GM12878 (cell line): ENCODE measurements around the gene PKMYT1. TPM values are rescaled to one million over a fixed set of nuclear protein-coding genes. Genes with fewer than 3 reads are reported as not detected.

Experiments used
- CREB1 ChIP-seq: IDR thresholded peaks from 2 replicates; pipeline ENCODE4 v1.6.1; 2012; ENCODE audit warnings: low read depth, mild to moderate bottlenecking, inconsistent platforms
- CREM ChIP-seq: IDR thresholded peaks from 2 replicates; pipeline ENCODE4 v1.6.1; 2014; ENCODE audit warnings: antibody characterized with exemption, low read depth
- CTCF ChIP-seq, 3 experiments: IDR thresholded peaks in 2 of 3; conservative IDR thresholded peaks in 1 of 3; 2 replicates each; pipeline ENCODE4 v1.5.1; 2011; ENCODE audit warnings: low read depth in 3 of 3, low read length in 3 of 3, mild to moderate bottlenecking in 3 of 3, control low read depth in 2 of 3, moderate library complexity in 2 of 3, inconsistent platforms in 1 of 3, mixed read lengths in 1 of 3; ENCODE audit not compliant: control insufficient read depth in 2 of 3, insufficient read depth in 1 of 3; ENCODE audit errors: extremely low read depth in 1 of 3
- EGR1 ChIP-seq, 2 experiments: IDR thresholded peaks; 1 replicate in 1 of 2; 2 replicates in 1 of 2; pipeline ENCODE4 v1.6.1; 2011 to 2012; ENCODE audit warnings: low read depth in 2 of 2, low read length in 2 of 2, borderline replicate concordance in 1 of 2, mild to moderate bottlenecking in 1 of 2, moderate library complexity in 1 of 2
- ETV6 ChIP-seq, 2 experiments: fragments of 450-650 bp in 1 of 2; IDR thresholded peaks in 1 of 2; conservative IDR thresholded peaks in 1 of 2; 2 replicates each; pipeline ENCODE4 v1.6.1; 2014; ENCODE audit warnings: antibody characterized with exemption in 1 of 2, borderline replicate concordance in 1 of 2, low read depth in 1 of 2, mild to moderate bottlenecking in 1 of 2, moderate library complexity in 1 of 2
- HDGF ChIP-seq: fragments of 450-650 bp; IDR thresholded peaks from 2 replicates; pipeline ENCODE4 v1.6.1; 2016; ENCODE audit warnings: antibody characterized with exemption
- KDM1A ChIP-seq: fragments of 200-600 bp; sonication (generic); IDR thresholded peaks from 2 replicates; pipeline ENCODE4 v1.6.1; 2016; ENCODE audit warnings: borderline replicate concordance
- MXI1 ChIP-seq: fragments of 150-350 bp; IDR thresholded peaks from 2 replicates; pipeline ENCODE4 v1.6.1; 2011; ENCODE audit warnings: low read depth, mild to moderate bottlenecking, inconsistent platforms, low read length, improper control_type of control experiment
- NFIC ChIP-seq: IDR thresholded peaks from 2 replicates; pipeline ENCODE4 v1.6.1; 2012; ENCODE audit warnings: low read depth, mild to moderate bottlenecking, inconsistent platforms, low read length, moderate library complexity
- POLR2A ChIP-seq: IDR thresholded peaks from 2 replicates; pipeline ENCODE4 v1.6.1; 2011; ENCODE audit warnings: low read depth, mild to moderate bottlenecking, low read length
- RBBP5 ChIP-seq: fragments of 200-600 bp; sonication (generic); conservative IDR thresholded peaks from 2 replicates; pipeline ENCODE4 v1.6.1; 2016
- SIX5 ChIP-seq: IDR thresholded peaks from 2 replicates; pipeline ENCODE4 v1.6.1; 2011; ENCODE audit warnings: mild to moderate bottlenecking, low read depth, low read length, moderate library complexity; ENCODE audit not compliant: severe bottlenecking
- SKIL ChIP-seq: fragments of 450-650 bp; IDR thresholded peaks from 2 replicates; pipeline ENCODE4 v1.6.1; 2017; ENCODE audit warnings: mild to moderate bottlenecking, low read depth, inconsistent platforms; ENCODE audit not compliant: poor library complexity, severe bottlenecking
- SMAD1 ChIP-seq: fragments of 450-650 bp; IDR thresholded peaks from 2 replicates; pipeline ENCODE4 v1.6.1; 2018; ENCODE audit warnings: mild to moderate bottlenecking, low read depth; ENCODE audit not compliant: partially characterized antibody
- SMAD5 ChIP-seq: IDR thresholded peaks from 2 replicates; pipeline ENCODE4 v1.6.1; 2016; ENCODE audit warnings: antibody characterized with exemption, low read depth
- TARDBP ChIP-seq: IDR thresholded peaks from 2 replicates; pipeline ENCODE4 v1.6.1; 2016; ENCODE audit warnings: borderline replicate concordance
- ZBTB40 ChIP-seq: fragments of 450-650 bp; IDR thresholded peaks from 2 replicates; pipeline ENCODE4 v1.6.1; 2016; ENCODE audit warnings: mild to moderate bottlenecking, moderate library complexity, borderline replicate concordance
- ZNF622 ChIP-seq: fragments of 450-650 bp; IDR thresholded peaks from 2 replicates; pipeline ENCODE4 v1.6.1; 2017; ENCODE audit warnings: mild to moderate bottlenecking, inconsistent platforms
- polyA plus RNA-seq, 11 experiments: library from polyadenylated mRNA; depleted of rRNA in 4 of 11; unstranded in 6 of 11; stranded (reverse) in 5 of 11; fragments of >200 nt; fragmentation: Nextera tagmentation in 4 of 11; fragmentation: Illumina TruSeq in 1 of 11; extraction: Ambion mirVana in 4 of 11; extraction: Trizol in 1 of 11; gene quantifications; 1 replicate in 1 of 11; 2 replicates in 10 of 11; pipeline versions ENCODE4 v1.2.1 to v1.2.3, GENCODE V29; 2011 to 2016; ENCODE audit warnings: inconsistent platforms in 2 of 11, missing spikeins in 2 of 11, low read depth in 1 of 11
- total RNA-seq, 4 experiments: library from RNA; depleted of rRNA in 3 of 4; stranded (reverse); fragments of >200 nt in 3 of 4; fragmentation: Illumina TruSeq in 1 of 4; extraction: Trizol in 1 of 4; gene quantifications; 2 replicates each; pipeline versions ENCODE4 v1.2.1 to v1.2.3, GENCODE V29; 2013 to 2021
- TF ChIP-seq, protein P1 (sequence below): fragments of 450-650 bp; IDR thresholded peaks from 2 replicates; pipeline ENCODE4 v1.6.1; 2017; ENCODE audit warnings: mild to moderate bottlenecking, moderate library complexity

Gene PKMYT1
- total and polyA plus RNA-seq, 10 of the 15 experiments (the other 5 are each of a cell fraction or from before 2014, with no cell fraction given), result 4.6 to 101 (median 29.9) TPM

- TF ChIP-seq, protein P1, sequence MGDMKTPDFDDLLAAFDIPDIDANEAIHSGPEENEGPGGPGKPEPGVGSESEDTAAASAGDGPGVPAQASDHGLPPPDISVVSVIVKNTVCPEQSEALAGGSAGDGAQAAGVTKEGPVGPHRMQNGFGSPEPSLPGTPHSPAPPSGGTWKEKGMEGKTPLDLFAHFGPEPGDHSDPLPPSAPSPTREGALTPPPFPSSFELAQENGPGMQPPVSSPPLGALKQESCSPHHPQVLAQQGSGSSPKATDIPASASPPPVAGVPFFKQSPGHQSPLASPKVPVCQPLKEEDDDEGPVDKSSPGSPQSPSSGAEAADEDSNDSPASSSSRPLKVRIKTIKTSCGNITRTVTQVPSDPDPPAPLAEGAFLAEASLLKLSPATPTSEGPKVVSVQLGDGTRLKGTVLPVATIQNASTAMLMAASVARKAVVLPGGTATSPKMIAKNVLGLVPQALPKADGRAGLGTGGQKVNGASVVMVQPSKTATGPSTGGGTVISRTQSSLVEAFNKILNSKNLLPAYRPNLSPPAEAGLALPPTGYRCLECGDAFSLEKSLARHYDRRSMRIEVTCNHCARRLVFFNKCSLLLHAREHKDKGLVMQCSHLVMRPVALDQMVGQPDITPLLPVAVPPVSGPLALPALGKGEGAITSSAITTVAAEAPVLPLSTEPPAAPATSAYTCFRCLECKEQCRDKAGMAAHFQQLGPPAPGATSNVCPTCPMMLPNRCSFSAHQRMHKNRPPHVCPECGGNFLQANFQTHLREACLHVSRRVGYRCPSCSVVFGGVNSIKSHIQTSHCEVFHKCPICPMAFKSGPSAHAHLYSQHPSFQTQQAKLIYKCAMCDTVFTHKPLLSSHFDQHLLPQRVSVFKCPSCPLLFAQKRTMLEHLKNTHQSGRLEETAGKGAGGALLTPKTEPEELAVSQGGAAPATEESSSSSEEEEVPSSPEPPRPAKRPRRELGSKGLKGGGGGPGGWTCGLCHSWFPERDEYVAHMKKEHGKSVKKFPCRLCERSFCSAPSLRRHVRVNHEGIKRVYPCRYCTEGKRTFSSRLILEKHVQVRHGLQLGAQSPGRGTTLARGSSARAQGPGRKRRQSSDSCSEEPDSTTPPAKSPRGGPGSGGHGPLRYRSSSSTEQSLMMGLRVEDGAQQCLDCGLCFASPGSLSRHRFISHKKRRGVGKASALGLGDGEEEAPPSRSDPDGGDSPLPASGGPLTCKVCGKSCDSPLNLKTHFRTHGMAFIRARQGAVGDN, result no peak
- TF ChIP-seq POLR2A, result peak; percentile 85
- TF ChIP-seq NFIC, result no peak
- TF ChIP-seq HDGF, result no peak
- no peak for TF ChIP-seq MXI1
- no peak for TF ChIP-seq SKIL
- TF ChIP-seq EGR1 (IDR thresholded peaks at IDR 0.05; ENCODE audit: borderline replicate concordance in 1 of 2, low read depth in 2 of 2, low read length in 2 of 2), result peak in 1 of 2 experiments; percentile 100; a peak in 2 of 3 replicates
- 0 out of 6 replicates have a peak, but pooled peaks of 1 of the 3 experiments have one; percentile 1 for TF ChIP-seq CTCF (IDR thresholded peaks at IDR 0.05 in 2 of 3, conservative IDR thresholded peaks at IDR 0.05 in 1 of 3; ENCODE audit: control insufficient read depth in 2 of 3, extremely low read depth in 1 of 3, insufficient read depth in 1 of 3, low read depth in 3 of 3, low read length in 3 of 3)
- no peak for TF ChIP-seq TARDBP
- TF ChIP-seq SMAD5, result no peak
- TF ChIP-seq SMAD1, result no peak
- no peak for TF ChIP-seq CREM
- no peak for TF ChIP-seq ZBTB40
- TF ChIP-seq KDM1A, result no peak
- TF ChIP-seq ETV6 (conservative IDR thresholded peaks at IDR 0.05 in 1 of 2, IDR thresholded peaks at IDR 0.05 in 1 of 2; ENCODE audit: borderline replicate concordance in 1 of 2, low read depth in 1 of 2), result no peak
- 0 out of 2 replicates have a peak, but pooled peaks have one; percentile 11 for TF ChIP-seq CREB1
- no peak for TF ChIP-seq SIX5
- no peak for TF ChIP-seq ZNF622
- no peak for TF ChIP-seq RBBP5
Measured at GRCh38 chr16:3020247-3020603, 40.0 kb upstream of the PKMYT1 start, which contains the start of gene TNFRSF12A (continued).
